ENCODE measurements around the gene TIMM50. TPM values are rescaled to one million over a fixed set of nuclear protein-coding genes. Genes with fewer than 3 reads are reported as not detected.

TIMM50 gene
- total RNA-seq, 1 experiment from 2014 or later = 97.2 TPM

GRCh38 chr19:39444598-39445195 lies 35.9 kb upstream of the TIMM50 start:
- H3K27me3 ChIP-seq (ENCODE audit: low read length) = no peaks in the 10 kb centered on the region
- no peak for DNase-seq
- peaks cover 30% of the 10 kb centered on the region for H3K4me1 ChIP-seq (ENCODE audit: insufficient read depth, low read length)
- TF ChIP-seq EZH2 (IDR thresholded peaks at IDR 0.05; ENCODE audit: low read length, unreplicated experiment) (no peak), EZH2phosphoT487 (IDR thresholded peaks at IDR 0.05; ENCODE audit: borderline replicate concordance, low read length) (no peak), CTCF (conservative IDR thresholded peaks at IDR 0.05; ENCODE audit: low read depth, low read length) (no peak)
- BruUV-seq (replicated peaks) = TSS peak; percentile 96
- H3K36me3 ChIP-seq (ENCODE audit: low read depth, low read length) = peaks cover 2% of the 10 kb centered on the region; the same call in 1 of the 2 replicates
- peak overlapping the region; percentile 79 for H3K27ac ChIP-seq (ENCODE audit: low read length)
- H3K4me3 ChIP-seq (ENCODE audit: low read length) = peak overlapping the region; percentile 93
- no peaks in the 10 kb centered on the region for H3K9me2 ChIP-seq (replicated peaks; ENCODE audit: low read length)
- peaks cover 53% of the 10 kb centered on the region for H3K79me2 ChIP-seq (ENCODE audit: low read length)
- peak overlapping the region; percentile 71 for H2AFZ ChIP-seq (ENCODE audit: low read length)
- H3K4me2 ChIP-seq (ENCODE audit: low read length) = peak overlapping the region; percentile 92
- H3F3A ChIP-seq (ENCODE audit: low read length, unreplicated experiment) = no peaks in the 10 kb centered on the region
- H3K9ac ChIP-seq (ENCODE audit: low read length) = peak overlapping the region; percentile 97
- ChIA-PET POLR2A (ENCODE audit: unreplicated experiment) (interaction anchor here (1.0 kb wide), 1 partner anchor 9 kb away, joined by 4 read pairs; the partner anchor contains the start of gene RPS16), CTCF (interaction anchor here (0.7 kb wide), 1 partner anchor 88 kb away, joined by 4 read pairs; no protein-coding TSS in a partner anchor)
- no peaks in the 10 kb centered on the region for H3K9me3 ChIP-seq (ENCODE audit: low read length)
- no peak for ATAC-seq
- intact Hi-C loops (cut with micrococcal nuclease) = no loop called here
- peaks cover 14% of the 10 kb centered on the region; the same call in 1 of the 2 replicates for H4K20me1 ChIP-seq (ENCODE audit: low read length)

- TSS peak; percentile 81 for BruUV-seq (replicated peaks)
- Histone ChIP-seq H3K9ac (ENCODE audit: low read length) (peak within 1 kb of the TSS; percentile 97), H3K9me3 (ENCODE audit: low read length) (no peaks in the 10 kb centered on the region), H3K36me3 (ENCODE audit: low read depth, low read length) (peaks cover 2% of the 10 kb centered on the region; the same call in 1 of the 2 replicates), H3K4me1 (ENCODE audit: insufficient read depth, low read length) (peaks cover 30% of the 10 kb centered on the region), H3K27ac (ENCODE audit: low read length) (peak within 1 kb of the TSS; percentile 79), H3K9me2 (replicated peaks; ENCODE audit: low read length) (no peaks in the 10 kb centered on the region), H3K79me2 (ENCODE audit: low read length) (peaks cover 61% of the 10 kb centered on the region), H3K27me3 (ENCODE audit: low read length) (no peaks in the 10 kb centered on the region), H4K20me1 (ENCODE audit: low read length) (peaks cover 14% of the 10 kb centered on the region; the same call in 1 of the 2 replicates), H2AFZ (ENCODE audit: low read length) (peak within 1 kb of the TSS; percentile 71), H3K4me2 (ENCODE audit: low read length) (peak within 1 kb of the TSS; percentile 92), H3F3A (ENCODE audit: low read length, unreplicated experiment) (no peaks in the 10 kb centered on the region), H3K4me3 (ENCODE audit: low read length) (peak within 1 kb of the TSS; percentile 93)
- TF ChIP-seq CTCF (conservative IDR thresholded peaks at IDR 0.05; ENCODE audit: low read depth, low read length) (no peak), EZH2phosphoT487 (IDR thresholded peaks at IDR 0.05; ENCODE audit: borderline replicate concordance, low read length) (no peak), EZH2 (IDR thresholded peaks at IDR 0.05; ENCODE audit: low read length, unreplicated experiment) (no peak)
- DNase-seq (peak; percentile 96), ATAC-seq (peak; percentile 90)
- intact Hi-C loops (cut with micrococcal nuclease) = no loop called here
- CTCF ChIA-PET = interaction anchor here (0.7 kb wide), 1 partner anchor 87 kb away, joined by 4 read pairs; no protein-coding TSS in a partner anchor
- POLR2A ChIA-PET (ENCODE audit: unreplicated experiment) = interaction anchor here (1.0 kb wide), 1 partner anchor 10 kb away, joined by 4 read pairs; the partner anchor contains the start of gene RPS16
These were observed 35.2 kb upstream of the TIMM50 start, which contains the start of gene SUPT5H for GRCh38 chr19:39445196-39446111. Gene SUPT5H (plus strand): TSS chr19:39445582. CDS start chr19:39445891, 309 bp downstream.
